IPS-18c (cell line): ENCODE results near the gene CFAP410.
A peak's percentile ranks its signal among the peaks of the same experiment; 100 is the strongest.
"Not testable (repeated sequence)": the region's sequence is repeated elsewhere in the genome, so short reads cannot be mapped to it uniquely, and the experiment has no call there.

ENCODE experiments used
- H3K4me3 ChIP-seq: 2 replicates; pipeline ENCODE4 v1.7.0; 2013; ENCODE audit warnings: low read depth, mild to moderate bottlenecking, low read length, moderate library complexity; ENCODE audit not compliant: insufficient read depth
- H3K9me3 ChIP-seq: one replicate; pipeline ENCODE4 v1.6.1; 2013; ENCODE audit warnings: mild to moderate bottlenecking, low read length, moderate library complexity; ENCODE audit not compliant: control insufficient read depth, insufficient read depth

The CFAP410 gene

GRCh38 chr21:44314561-44314960 lies 24.6 kb downstream of the CFAP410 start:
- Histone ChIP-seq H3K9me3 (no peaks in the 10 kb centered on the region), H3K4me3 (no peak overlapping the region)

GRCh38 chr21:44314128-44314527 lies 25.1 kb downstream of the CFAP410 start:
- H3K4me3 ChIP-seq: no peak overlapping the region
- no peaks in the 10 kb centered on the region for H3K9me3 ChIP-seq

GRCh38 chr21:44313451-44313850 lies 25.7 kb downstream of the CFAP410 start:
- Histone ChIP-seq H3K9me3 (no peaks in the 10 kb centered on the region), H3K4me3 (no peak overlapping the region)

- Histone ChIP-seq H3K4me3 (no peak overlapping the region), H3K9me3 (no peaks in the 10 kb centered on the region)
Measured at GRCh38 chr21:44312716-44313115, 26.5 kb downstream of the CFAP410 start.

GRCh38 chr21:44312089-44312488 lies 27.1 kb downstream of the CFAP410 start:
- H3K4me3 ChIP-seq: no peak overlapping the region
- H3K9me3 ChIP-seq: no peaks in the 10 kb centered on the region

- Histone ChIP-seq H3K4me3 (no peak overlapping the region), H3K9me3 (no peaks in the 10 kb centered on the region)
Measured at GRCh38 chr21:44310628-44311507, 28.3 kb downstream of the CFAP410 start.

- H3K9me3 ChIP-seq: no peaks in the 10 kb centered on the region
- H3K4me3 ChIP-seq: no peak overlapping the region
Measured at GRCh38 chr21:44306936-44307704, 32.1 kb downstream of the CFAP410 start.

- Histone ChIP-seq H3K4me3 (no peak overlapping the region), H3K9me3 (no peaks in the 10 kb centered on the region)
Measured at GRCh38 chr21:44305691-44306090, 33.5 kb downstream of the CFAP410 start.

- H3K4me3 ChIP-seq: no peak overlapping the region
- no peaks in the 10 kb centered on the region for H3K9me3 ChIP-seq
Measured at GRCh38 chr21:44304877-44305293, 34.3 kb downstream of the CFAP410 start.

- no peak overlapping the region for H3K4me3 ChIP-seq
- no peaks in the 10 kb centered on the region for H3K9me3 ChIP-seq
Measured at GRCh38 chr21:44304011-44304616, 35.1 kb downstream of the CFAP410 start.

- Histone ChIP-seq H3K9me3 (no peaks in the 10 kb centered on the region), H3K4me3 (no peak overlapping the region)
Measured at GRCh38 chr21:44303490-44303981, 35.7 kb downstream of the CFAP410 start.

GRCh38 chr21:44302573-44303401 lies 36.4 kb downstream of the CFAP410 start:
- H3K4me3 ChIP-seq, H3K9me3 ChIP-seq: not testable (repeated sequence)

GRCh38 chr21:44301961-44302406 lies 37.2 kb downstream of the CFAP410 start:
- Histone ChIP-seq H3K4me3 (no peak overlapping the region), H3K9me3 (no peaks in the 10 kb centered on the region)

GRCh38 chr21:44301141-44301540 lies 38.0 kb downstream of the CFAP410 start:
- no peaks in the 10 kb centered on the region for H3K9me3 ChIP-seq
- H3K4me3 ChIP-seq: peak overlapping the region; percentile 68; the same call in 1 of the 2 replicates

- Histone ChIP-seq H3K9me3 (no peaks in the 10 kb centered on the region), H3K4me3 (peak overlapping the region; percentile 68)
Measured at GRCh38 chr21:44300262-44300959, 38.8 kb downstream of the CFAP410 start.
